Right kidney (tissue), 9 donors: ENCODE measurements around the gene SLC16A2.

Experiments used
- DNase-seq: peaks from one replicate; pipeline ENCODE4 v3.0.0-alpha.2; 2016
- long read RNA-seq, 8 donors: transcript quantifications; one replicate each; lab custom pipeline, GENCODE V29; 2026

Gene SLC16A2
- long read RNA-seq, donor 1, full-length matches to known transcripts = 5 of 18 reads
- long read RNA-seq, donor 1, partial matches to known transcripts = 13 of 18 reads
- long read RNA-seq, donor 1, other reads (novel, unspliced or antisense) = 0 of 18 reads
- long read RNA-seq, donor 2, full-length matches to known transcripts = 6 of 12 reads
- long read RNA-seq, donor 2, partial matches to known transcripts = 6 of 12 reads
- long read RNA-seq, donor 2, other reads (novel, unspliced or antisense) = 0 of 12 reads
- long read RNA-seq, donor 3, full-length matches to known transcripts = 1 of 1 reads
- long read RNA-seq, donor 3, partial matches to known transcripts = 0 of 1 reads
- long read RNA-seq, donor 3, other reads (novel, unspliced or antisense) = 0 of 1 reads
- long read RNA-seq, donor 4, full-length matches to known transcripts = 9 of 58 reads
- long read RNA-seq, donor 4, partial matches to known transcripts = 49 of 58 reads
- long read RNA-seq, donor 4, other reads (novel, unspliced or antisense) = 0 of 58 reads
- long read RNA-seq, donor 5, full-length matches to known transcripts = 6 of 6 reads
- long read RNA-seq, donor 5, partial matches to known transcripts = 0 of 6 reads
- long read RNA-seq, donor 5, other reads (novel, unspliced or antisense) = 0 of 6 reads
- long read RNA-seq, donor 6, full-length matches to known transcripts = 8 of 34 reads
- long read RNA-seq, donor 6, partial matches to known transcripts = 26 of 34 reads
- long read RNA-seq, donor 6, other reads (novel, unspliced or antisense) = 0 of 34 reads
- long read RNA-seq, donor 7, full-length matches to known transcripts = 7 of 37 reads
- long read RNA-seq, donor 7, partial matches to known transcripts = 30 of 37 reads
- long read RNA-seq, donor 7, other reads (novel, unspliced or antisense) = 0 of 37 reads
- long read RNA-seq, donor 8, full-length matches to known transcripts = 6 of 20 reads
- long read RNA-seq, donor 8, partial matches to known transcripts = 14 of 20 reads
- long read RNA-seq, donor 8, other reads (novel, unspliced or antisense) = 0 of 20 reads

- peak; percentile 75 for DNase-seq
Observed at GRCh38 chrX:74421036-74421739, at the start of gene SLC16A2. TSS of gene SLC16A2 (plus strand) at chrX:74421493. CDS start at chrX:74421638, 145 bp downstream.

GRCh38 chrX:74372272-74372671 lies 49.0 kb upstream of the SLC16A2 start:
- DNase-seq = no peak

- no peak for DNase-seq
Observed at GRCh38 chrX:74377282-74377681, 44.0 kb upstream of the SLC16A2 start.

- DNase-seq = no peak
Observed at GRCh38 chrX:74382613-74383012, 38.7 kb upstream of the SLC16A2 start.

- DNase-seq = no peak
Observed at GRCh38 chrX:74383611-74384010, 37.7 kb upstream of the SLC16A2 start.

GRCh38 chrX:74389016-74389722 lies 32.1 kb upstream of the SLC16A2 start:
- no peak for DNase-seq

GRCh38 chrX:74395556-74395955 lies 25.7 kb upstream of the SLC16A2 start:
- DNase-seq = no peak

- no peak for DNase-seq
Observed at GRCh38 chrX:74405973-74406489, 15.3 kb upstream of the SLC16A2 start.

- DNase-seq = no peak
Observed at GRCh38 chrX:74408304-74408703, 13.0 kb upstream of the SLC16A2 start.

GRCh38 chrX:74419864-74420195 lies 1.5 kb upstream of the SLC16A2 start:
- no peak for DNase-seq

- peak; percentile 84 for DNase-seq
Observed at GRCh38 chrX:74420196-74421035, 877 bp upstream of the SLC16A2 start.

GRCh38 chrX:74421740-74422352 lies 553 bp downstream of the SLC16A2 start:
- no peak for DNase-seq

- peak; percentile 70 for DNase-seq
Observed at GRCh38 chrX:74422576-74423288, 1.4 kb downstream of the SLC16A2 start.

GRCh38 chrX:74423289-74423998 lies 2.2 kb downstream of the SLC16A2 start:
- DNase-seq = peak; percentile 19

GRCh38 chrX:74426071-74426470 lies 4.8 kb downstream of the SLC16A2 start:
- no peak for DNase-seq

- DNase-seq = no peak
Observed at GRCh38 chrX:74426615-74427014, 5.3 kb downstream of the SLC16A2 start.

GRCh38 chrX:74431797-74432196 lies 10.5 kb downstream of the SLC16A2 start:
- DNase-seq = peak; percentile 10

- no peak for DNase-seq
Observed at GRCh38 chrX:74434336-74434735, 13.0 kb downstream of the SLC16A2 start.

- DNase-seq = no peak
Observed at GRCh38 chrX:74437530-74437929, 16.2 kb downstream of the SLC16A2 start.
